NCI-H460 (cell line): ENCODE measurements around the gene ABCA9. TPM values are rescaled to one million over a fixed set of nuclear protein-coding genes. Genes with fewer than 3 reads are reported as not detected.
A peak's percentile ranks its signal among the peaks of the same experiment; 100 is the strongest.
"Not testable (repeated sequence)": the region's sequence is repeated elsewhere in the genome, so short reads cannot be mapped to it uniquely, and the experiment has no call there.

Experiments
- DNase-seq: peaks from one replicate; pipeline ENCODE4 v3.0.0-alpha.2; 2016; ENCODE audit warnings: low read depth; ENCODE audit errors: extremely low read depth
- total RNA-seq: library from RNA; depleted of rRNA; stranded (reverse); fragments of >200 nt; shearing (Covaris generic); gene quantifications from 2 replicates; pipeline ENCODE4 v1.2.3, GENCODE V29; 2014

Gene ABCA9
- total RNA-seq, 1 experiment from 2014 or later = 0.02 TPM

GRCh38 chr17:68957944-68958343 is 102.8 kb downstream of the ABCA9 start:
- DNase-seq = no peak

GRCh38 chr17:68955181-68955841 is 105.4 kb downstream of the ABCA9 start, which contains the start of gene ABCA8:
Gene ABCA8 (minus strand): TSS chr17:68955392. CDS start chr17:68942034, 13,358 bp downstream.
- DNase-seq = peak; percentile 65

- no peak for DNase-seq
These were observed 106.4 kb downstream of the ABCA9 start for GRCh38 chr17:68954146-68954896.

- DNase-seq = no peak
These were observed 107.3 kb downstream of the ABCA9 start for GRCh38 chr17:68953340-68953997.

- DNase-seq = no peak
These were observed 110.0 kb downstream of the ABCA9 start for GRCh38 chr17:68950725-68951124.

GRCh38 chr17:68947868-68948267 is 112.9 kb downstream of the ABCA9 start:
- DNase-seq = not testable (repeated sequence)

- no peak for DNase-seq
These were observed 116.2 kb downstream of the ABCA9 start for GRCh38 chr17:68944435-68945035.

- not testable (repeated sequence) for DNase-seq
These were observed 116.9 kb downstream of the ABCA9 start for GRCh38 chr17:68943812-68944182.

GRCh38 chr17:68943123-68943811 is 117.5 kb downstream of the ABCA9 start:
- no peak for DNase-seq

- no peak for DNase-seq
These were observed 118.3 kb downstream of the ABCA9 start for GRCh38 chr17:68942389-68942788.

- DNase-seq = no peak
These were observed 119.0 kb downstream of the ABCA9 start for GRCh38 chr17:68941761-68942160.

- no peak for DNase-seq
These were observed 121.5 kb downstream of the ABCA9 start for GRCh38 chr17:68939195-68939594.

GRCh38 chr17:68937890-68938514 is 122.7 kb downstream of the ABCA9 start:
- no peak for DNase-seq

GRCh38 chr17:68927516-68927915 is 133.2 kb downstream of the ABCA9 start:
- DNase-seq = no peak

- DNase-seq = no peak
These were observed 135.7 kb downstream of the ABCA9 start for GRCh38 chr17:68924793-68925720.
